NCI-H345 treated with DMSO at 0.1 percent for 48 hours (cell line): ENCODE data around the gene ZYX.
"Not testable (repeated sequence)": the region's sequence is repeated elsewhere in the genome, so short reads cannot be mapped to it uniquely, and the experiment has no call there.

Experiments used
- DNase-seq: peaks from one replicate; lab custom pipeline; 2025; ENCODE audit not compliant: unreplicated experiment; lab: John Stamatoyannopoulos, UW

The ZYX gene

GRCh38 chr7:143416565-143417149, 35.5 kb downstream of the ZYX start:
- peak; percentile 33 for DNase-seq

GRCh38 chr7:143417734-143418383, 36.7 kb downstream of the ZYX start:
- DNase-seq: no peak

GRCh38 chr7:143418681-143419458, 37.7 kb downstream of the ZYX start:
- DNase-seq: no peak

- DNase-seq: no peak
Observed at GRCh38 chr7:143419880-143420279, 38.7 kb downstream of the ZYX start.

DNA sequence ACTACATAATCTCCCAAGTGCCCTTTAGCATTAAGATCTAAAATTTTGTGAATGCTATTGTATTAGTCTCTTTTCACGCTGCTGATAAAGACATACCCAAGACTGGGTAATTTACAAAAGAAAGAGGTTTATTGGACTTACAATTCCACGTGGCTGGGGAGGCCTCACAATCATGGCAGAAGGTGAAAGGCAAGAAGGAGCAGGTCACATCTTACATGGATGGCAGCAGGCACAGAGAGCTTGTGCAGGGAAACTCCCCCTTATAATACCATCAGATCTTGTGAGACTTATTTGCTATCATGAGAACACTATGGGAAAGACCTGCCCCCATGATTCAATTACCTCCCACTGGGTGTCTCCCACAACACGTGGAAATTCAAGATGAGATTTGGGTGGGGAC, 39.5 kb downstream of the ZYX start:
- not testable (repeated sequence) for DNase-seq

DNA sequence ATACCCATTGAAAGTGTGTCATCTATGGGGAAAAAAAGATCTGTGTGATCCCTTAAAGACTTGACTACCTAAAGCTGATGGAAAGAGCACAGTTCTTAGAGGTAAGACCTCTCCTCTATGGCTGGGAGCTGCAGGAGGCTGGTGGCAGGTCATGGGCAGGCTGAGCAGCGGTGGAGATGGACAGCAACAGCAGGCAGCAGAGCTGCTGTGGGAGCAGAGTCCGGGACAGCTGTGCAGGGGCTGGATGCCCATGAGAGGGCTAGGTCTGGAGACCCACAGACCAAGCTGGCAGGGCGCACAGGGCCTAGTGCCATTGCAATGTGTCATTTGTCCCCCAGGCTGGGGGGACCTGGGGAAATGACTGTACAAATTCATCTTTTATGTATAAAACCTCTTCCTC, 40.9 kb downstream of the ZYX start:
- no peak for DNase-seq

DNA sequence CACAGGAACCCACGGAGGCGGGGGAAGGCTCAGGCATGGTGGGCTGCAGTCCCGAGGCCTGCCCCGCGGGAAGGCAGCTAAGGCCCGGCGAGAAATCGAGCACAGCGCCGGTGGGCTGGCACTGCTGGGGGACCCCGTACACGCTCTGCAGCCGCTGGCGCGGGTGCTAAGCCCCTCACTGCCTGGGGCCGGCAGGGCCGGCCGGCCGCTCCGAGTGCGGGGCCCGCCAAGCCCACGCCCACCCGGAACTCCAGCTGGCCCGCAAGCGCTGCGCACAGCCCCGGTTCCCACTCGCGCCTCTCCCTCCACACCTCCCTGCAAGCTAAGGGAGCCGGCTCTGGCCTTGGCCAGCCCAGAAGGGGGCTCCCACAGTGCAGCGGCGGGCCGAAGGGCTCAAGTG, 43.3 kb downstream of the ZYX start:
- DNase-seq: not testable (repeated sequence)

DNA sequence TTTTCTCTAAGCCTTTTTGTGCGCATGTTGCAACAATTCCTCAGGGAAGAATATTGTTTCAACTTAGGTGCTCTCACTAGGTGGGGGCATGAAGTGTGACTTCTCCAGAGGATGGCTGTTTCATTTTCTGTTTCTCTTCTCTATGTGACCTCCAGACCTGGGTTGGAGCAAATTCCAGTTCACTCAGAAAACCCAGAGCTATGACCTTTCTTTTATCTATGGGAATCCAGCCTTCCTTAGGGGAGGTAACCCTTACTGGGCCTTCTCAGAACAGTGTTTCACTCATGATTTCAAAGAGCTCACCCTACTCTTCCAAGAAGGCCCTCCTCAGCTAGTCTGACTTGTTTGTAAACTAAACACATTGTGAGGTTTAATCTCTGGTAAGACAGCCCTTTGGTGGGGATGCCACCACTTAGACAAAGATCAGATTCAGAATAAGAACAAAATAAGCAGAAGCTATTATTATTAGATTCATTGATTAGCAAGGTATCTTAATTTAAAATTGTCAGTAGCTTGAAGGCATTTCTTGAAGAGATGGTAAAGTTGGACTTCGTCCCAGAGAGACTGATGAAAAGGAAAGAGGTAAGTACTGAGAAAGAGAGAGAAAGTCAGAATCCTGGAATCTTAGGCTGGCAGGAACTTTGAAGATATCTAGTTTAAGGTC, 45.5 kb downstream of the ZYX start:
- DNase-seq: no peak

- DNase-seq: no peak
Observed at GRCh38 chr7:143429770-143430698, 48.9 kb downstream of the ZYX start.

- DNase-seq: no peak
Observed at GRCh38 chr7:143431109-143431508, 50.0 kb downstream of the ZYX start.

GRCh38 chr7:143433759-143434158, 52.6 kb downstream of the ZYX start:
- DNase-seq: no peak

DNA sequence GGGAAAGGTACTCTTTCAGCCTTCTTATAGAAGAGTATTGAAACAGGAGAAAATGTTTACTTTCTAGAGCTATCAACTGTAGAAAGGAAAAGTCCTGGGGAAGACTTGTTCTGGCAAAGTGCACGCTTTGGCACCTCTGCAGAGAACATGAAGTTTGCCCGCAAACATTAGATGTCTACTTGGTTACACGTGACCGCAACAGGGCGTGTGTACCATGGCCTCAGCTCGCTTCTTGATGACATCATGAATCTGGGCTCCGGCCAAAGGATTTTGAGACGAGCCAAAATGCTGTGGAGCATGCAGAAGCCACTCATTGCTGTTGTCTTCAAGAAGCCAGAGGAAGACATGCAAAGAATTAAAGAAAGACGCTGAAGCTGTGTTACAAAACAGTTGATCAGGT, 53.5 kb downstream of the ZYX start:
- DNase-seq: no peak

DNA sequence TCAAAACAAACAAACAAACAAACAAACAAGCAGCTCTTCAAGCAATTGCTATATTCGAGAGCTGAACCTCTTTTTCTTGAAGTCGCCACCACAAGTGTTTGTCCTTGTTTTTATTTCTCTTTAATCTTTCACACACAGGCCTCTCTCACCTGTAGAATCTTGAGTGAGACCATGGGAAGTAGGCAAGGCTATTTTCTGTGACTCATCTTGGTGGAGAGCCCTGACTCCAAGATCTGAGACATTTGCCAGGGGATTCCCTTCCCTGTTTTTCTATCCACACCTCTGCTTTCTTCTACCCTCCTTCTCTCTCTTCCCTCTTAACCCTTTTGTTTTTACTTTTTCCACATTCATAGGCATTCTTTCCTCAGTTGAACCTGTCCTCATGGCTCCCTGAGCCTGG, 54.1 kb downstream of the ZYX start:
- no peak for DNase-seq

DNA sequence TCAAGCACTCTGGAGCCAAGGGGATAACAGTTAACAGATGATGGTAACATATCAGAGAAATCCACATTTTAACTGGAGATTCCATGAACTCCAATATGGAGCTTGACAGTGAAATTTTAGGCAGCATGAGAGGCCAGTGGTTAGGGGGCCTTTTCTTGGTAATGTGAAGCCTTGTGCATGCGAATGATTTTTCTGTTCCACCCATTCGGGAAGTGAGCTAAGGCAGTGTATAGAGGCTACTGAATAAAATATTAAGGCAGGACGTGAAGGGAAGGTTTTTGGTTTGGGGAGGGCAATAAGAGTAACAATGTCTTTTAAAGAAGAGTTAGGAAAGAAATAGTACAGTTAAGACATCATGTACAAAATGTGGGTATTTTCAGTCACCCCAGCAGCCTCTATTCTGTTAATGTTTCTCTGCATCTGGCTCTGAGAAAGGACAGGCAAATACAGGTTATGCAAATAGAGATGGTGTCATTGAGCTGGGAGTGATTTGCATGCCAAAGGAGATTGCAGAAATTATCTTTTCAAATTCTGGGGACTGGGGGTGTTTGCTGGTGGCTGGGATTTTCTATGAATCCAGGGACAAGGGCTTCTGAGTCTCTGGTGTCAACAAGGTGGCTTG, 55.3 kb downstream of the ZYX start:
- DNase-seq: no peak

DNA sequence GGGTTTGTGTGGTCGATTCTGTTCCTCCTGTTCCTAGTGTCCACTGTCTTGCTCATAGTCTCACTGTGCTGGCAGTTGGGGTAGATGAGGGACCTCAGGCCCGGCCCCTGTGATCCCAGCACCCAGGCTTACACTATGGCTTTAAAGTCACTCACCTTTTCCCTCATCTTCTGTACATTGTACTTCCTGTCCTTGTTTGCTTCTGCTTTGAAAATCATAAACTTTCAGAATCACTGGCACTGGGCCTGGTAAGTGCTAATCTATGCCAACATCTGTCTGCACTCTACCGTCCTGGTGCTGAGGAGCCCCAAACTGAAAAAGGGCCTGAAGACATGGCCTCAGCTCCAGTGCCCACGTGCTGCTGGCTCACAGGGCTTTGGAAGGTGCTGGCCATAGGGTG, 56.4 kb downstream of the ZYX start:
- no peak for DNase-seq

DNA sequence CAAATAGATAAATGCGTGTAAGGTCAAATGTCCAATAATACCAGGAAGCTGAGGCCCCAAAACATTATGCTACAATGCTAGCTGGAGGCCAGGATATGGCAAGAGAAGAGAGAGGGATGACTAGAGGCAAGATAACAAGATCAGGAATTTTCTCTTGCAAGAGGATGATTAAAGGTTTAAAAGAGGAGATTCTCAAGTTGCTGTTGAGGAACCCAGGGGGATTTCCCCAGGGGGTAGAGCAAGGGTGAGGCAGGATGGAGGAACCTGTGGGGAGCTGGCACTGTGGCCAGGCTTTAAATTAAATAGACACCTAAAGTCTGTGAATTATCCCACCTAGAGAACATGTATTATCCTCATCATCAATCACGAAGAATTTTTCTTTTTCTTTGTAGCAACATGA, 58.7 kb downstream of the ZYX start:
- no peak for DNase-seq
